Limb (tissue), 2 donors: ENCODE data around the gene SECTM1.

ENCODE experiments used
- DNase-seq, 2 donors: peaks; one replicate each; pipeline ENCODE4 v3.0.0-alpha.2; 2016; ENCODE audit errors: extremely low spot score in 2 of 2

The SECTM1 gene

DNA sequence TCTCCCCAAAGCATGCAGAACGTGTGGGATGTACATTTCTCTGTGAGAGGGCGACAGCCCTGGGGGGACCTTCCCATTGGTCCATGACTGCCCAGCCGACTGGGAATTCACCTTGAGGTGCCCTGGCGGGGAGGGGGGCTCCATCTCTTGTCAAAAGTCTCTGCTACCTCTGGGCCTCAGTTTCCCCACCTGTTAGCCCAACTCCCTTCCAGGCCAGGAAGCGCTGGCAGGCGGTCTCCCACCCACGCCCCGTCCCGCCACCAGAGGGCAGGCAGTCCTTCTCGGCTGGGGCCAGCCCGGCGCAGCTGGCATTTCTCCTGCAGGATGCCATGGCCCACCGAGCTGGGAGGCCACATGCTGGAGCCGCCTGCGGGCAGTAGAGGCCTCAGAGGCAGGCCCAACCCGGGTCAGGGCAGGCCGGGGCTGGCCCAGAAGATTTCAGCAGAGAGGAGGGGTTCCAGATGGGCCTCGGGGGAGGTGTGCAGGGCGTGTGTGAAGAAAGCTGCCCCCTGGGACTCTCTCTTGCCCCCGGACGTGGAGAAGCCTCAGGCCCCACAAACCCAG is 32.8 kb downstream of the SECTM1 start:
- DNase-seq, result peak in 1 of 2 donors; percentile 78

DNA sequence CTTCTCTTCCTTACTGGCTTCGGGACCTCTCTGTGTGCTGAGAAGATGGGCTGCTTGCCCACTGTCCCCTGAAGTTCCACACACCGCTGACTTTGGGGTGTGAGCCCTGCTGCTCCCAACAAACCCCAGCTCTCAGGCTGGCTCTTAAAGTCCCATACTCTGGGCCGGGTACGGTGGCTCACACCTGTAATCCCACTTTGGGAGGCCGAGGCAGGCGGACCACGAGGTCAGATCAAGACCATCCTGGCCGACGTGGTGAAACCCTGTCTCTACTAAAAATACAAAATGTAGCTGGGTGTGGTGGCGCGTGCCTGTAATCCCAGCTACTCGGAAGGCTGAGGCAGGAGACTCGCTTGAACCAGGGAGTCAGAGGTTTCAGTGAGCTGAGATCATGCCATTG is 33.3 kb downstream of the SECTM1 start:
- DNase-seq, result no peak

DNA sequence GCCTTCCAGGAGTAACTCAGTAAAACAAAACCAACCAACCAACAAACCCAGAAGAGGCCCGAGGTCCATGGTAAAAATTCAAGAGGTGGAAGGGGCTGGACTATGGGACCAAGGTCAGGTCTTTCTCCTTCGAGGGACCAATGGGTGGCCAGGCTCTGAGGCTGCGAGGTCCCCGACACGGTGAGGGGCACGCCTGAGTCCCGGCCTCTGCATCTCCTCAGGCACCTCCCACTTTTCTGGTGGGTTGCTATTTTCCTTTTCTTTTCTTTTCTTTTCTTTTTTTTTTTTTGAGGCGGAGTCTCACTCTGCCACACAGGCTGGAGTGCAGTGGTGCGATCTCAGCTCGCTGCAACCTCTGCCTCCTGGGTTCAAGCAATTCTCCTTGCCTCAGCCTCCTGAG is 34.1 kb downstream of the SECTM1 start:
- DNase-seq, result peak in 1 of 2 donors; percentile 19

DNA sequence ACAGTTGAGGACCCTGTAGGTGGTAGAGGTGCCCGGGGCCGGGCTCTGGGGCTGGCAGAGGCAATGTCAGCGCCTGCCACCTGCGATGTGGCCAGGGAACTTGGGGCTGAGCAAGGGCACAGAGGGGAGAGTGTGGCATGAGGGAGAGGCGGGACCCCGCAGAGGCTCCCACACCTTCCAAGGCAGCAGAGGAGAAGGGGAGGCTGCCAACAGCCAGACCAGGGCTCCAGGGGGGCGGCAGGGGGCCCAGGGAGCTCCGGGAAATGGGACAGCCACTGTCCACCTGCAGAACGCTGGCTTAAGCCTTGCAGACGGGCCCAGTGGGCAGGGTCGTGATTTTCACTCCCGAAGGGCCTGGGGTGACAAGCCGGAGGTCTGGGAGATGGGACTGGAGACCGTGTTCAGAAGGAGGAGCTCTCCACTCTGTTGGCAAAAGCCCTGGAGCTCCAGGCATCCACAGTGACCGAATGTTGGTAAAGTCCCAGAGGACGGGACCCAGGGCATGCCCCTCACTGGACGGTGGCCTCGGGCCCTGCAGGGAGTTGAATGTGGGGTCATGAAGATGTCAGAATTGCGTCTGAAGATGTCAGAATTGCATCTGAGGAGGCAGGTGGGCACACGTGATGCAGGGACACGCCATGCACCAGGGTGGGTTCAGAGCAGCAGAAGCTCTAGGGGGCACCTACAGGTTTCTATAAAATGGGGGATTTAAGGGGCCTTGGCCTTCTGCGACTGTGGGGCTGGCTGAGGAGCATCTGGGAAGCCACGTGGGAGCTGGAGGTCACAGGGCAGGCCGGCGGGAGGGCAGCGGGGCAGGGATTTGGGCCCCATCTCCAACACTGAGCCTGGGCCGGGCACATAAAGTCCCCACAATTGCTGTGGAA is 34.8 kb downstream of the SECTM1 start:
- DNase-seq, result peak in 1 of 2 donors; percentile 28

DNA sequence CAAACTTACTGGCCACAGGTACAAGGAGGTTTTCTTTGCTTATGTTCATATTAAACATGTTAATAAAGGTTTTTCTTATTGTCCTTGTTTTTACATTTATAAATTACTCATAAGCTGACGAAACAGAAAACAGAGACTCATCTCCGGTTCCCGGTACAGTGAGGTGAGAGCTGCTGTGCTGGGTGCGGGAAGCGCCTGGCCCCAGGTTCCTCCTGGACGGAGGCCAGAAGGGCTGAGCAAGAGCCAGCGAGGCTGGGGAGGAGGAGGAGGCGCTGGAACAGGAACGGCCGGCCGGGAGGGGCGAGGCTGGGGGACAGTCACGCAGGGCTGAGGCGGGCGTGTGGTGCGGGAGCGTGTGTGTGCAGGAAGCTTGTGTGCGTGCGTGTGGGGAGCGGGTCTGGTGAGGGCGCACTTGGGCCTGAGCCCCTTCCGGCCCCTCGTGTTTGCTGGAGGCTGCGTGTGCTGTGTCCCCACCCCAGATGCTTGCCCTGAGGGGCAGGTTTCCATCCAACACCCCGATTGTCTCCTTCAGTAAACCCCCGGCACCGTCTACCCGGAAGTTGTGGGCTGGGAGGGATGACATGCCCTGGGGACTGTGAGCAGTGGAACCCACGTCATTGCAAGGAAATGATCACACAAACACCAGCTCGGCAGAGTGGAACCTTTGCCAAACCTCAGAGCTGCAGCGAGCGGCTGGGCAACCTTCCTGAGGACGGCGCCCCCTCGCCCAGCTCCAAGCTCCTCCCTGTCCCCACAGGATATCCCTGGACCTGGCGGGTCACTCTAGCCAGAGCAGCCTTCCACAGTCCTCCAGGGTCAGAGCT is 35.6 kb downstream of the SECTM1 start:
- DNase-seq, result peak; percentile 48 to 83

DNA sequence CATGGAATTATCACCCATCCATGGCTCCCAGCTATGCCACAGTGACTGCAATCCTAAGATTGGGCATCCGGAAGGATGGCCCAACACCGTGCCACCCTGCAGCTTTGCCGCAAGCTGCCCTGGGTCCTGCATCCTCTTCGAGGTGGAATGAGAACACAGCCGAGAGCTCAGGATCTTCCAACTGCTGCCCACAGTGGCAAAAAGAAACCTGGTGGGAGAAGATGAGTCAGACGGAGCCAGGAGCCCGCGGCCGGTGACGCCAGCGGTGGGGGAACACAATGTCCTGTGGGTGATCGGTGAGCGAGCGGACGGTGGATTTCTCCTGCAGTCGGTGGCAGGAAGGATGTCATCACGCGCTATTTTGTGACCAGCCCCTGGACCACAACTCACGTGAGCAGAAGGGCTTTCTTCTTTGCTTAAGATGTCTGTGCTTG is 36.3 kb downstream of the SECTM1 start:
- peak in 1 of 2 donors; percentile 35 for DNase-seq

DNA sequence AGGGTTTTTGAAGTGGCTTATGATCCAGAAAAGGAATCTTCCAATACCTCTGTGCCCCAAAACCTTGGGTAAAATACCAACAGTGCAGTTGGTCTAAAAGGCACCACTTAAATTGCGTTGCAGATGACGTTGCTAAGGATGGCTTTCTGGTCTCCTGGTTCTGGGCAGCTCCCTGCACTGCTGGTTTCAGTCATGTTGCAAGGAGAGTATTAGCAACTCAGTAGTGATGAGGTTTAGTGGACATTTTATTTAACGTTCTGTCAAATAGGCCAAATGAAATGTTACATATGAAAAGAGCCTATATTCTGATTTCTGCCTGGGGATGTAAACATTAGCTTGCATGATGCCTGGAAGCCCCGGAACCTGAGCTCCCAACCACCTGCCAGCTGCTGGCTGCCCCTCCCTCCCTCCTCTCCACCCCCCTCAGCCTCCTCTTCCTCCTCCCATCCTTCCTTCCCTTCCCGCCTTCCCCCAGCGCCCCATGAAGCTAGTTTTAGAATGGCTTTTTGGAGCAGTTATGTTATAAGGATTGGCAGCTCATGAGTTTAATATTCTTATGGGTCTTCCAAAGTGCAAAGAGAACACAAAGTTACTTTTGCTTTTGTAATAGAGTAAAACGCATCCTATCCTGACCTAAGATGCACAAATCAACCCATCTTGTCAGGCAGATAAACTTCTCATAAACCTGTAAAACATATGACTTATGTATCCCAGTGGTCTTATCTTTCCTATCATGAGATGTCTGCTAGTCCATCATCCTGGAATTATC is 36.9 kb downstream of the SECTM1 start:
- peak in 1 of 2 donors; percentile 29 for DNase-seq

DNA sequence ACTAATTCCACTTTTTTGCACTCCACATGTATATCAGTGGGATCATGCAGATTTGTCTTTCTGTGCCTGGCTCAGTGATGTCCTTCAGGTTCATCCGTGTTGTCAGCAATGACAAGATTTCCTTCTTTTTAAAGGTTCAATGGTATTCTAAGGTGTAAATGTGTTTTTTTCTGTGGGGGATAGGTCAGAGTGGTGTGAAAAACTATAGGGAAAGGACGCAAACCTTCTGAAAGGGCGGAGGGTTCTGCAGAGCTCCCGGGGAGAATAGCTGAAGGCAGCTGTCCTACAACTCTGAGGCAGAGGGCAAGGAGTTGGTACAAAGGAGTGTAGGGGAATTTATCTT is 38.1 kb downstream of the SECTM1 start:
- DNase-seq, result no peak

DNA sequence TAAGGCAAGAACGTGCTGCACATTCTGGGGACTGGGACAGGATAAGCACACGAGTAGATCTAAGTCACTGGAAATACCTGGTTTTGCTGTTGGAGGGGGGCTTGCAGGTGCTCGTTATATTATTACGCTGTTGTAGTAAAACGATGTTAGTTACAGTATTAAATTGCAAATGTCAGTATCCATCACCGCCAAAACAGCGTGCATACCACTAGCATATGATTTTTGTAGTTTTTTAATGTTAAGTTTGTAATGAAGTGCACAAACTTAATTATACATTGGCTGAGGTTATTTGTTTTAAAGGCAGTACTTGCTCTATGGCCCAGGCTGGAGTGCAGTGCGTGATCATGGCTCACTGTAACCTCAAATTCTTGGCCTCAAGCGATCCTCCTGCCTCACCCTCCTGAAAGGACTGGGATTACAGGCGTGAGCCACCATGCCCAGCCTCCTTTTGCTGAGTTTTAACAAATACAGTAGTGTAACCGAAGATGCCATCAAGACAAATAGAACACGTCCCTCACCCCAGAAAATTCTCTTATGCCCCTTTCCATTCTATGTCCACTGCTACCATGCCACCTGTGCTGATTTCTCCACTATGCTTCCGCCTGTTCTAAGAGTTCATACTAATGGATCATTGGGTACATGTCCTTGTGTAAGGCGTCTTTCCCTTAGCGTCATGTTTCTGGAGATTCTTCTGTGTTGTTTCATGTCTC is 39.3 kb downstream of the SECTM1 start:
- DNase-seq, result peak in 1 of 2 donors; percentile 21

DNA sequence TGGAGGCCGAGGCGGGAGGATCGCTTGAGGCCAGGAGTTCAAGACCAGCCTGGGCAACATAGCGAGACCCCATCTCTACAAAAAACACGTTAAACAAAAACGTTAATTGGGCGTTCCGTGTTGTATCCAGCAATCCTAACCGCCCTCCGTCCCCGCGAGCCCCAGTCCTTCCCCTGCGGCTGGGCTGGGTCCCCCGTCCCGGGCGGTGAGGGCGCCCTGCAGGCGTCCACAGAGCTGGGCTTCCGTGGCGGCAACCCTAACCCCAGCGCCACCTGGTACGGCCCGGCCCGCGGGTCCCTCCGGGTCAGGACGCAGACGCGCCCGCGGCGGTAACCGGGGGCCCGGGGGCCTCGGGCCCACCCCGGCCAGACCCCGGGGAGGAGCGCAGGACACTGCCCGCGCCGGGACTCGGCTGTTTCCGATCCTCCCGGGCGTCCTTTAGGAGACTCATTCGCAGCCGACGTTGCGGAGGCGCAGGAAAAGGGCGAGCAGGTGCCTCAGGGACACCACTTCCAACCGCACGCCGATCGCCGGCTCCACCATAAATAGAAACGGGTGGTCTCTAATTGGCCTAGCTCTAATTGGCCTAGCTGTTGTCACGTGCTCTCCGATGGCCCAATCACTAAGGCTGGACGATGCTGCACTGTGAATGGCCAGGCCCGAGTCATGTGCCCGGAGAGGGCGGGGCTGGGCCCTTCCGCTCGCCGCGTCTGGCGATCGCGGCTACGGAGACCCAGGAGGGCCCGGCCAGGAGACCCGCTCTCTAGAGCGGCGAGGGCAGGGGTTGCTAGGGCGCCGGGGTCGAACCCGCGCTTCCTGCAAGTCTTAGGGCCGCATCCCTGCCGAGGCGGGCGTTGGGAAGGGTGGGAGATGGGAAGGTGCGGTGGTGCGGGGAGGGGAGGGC is 41.1 kb downstream of the SECTM1 start:
- DNase-seq, result peak; percentile 96 to 98

DNA sequence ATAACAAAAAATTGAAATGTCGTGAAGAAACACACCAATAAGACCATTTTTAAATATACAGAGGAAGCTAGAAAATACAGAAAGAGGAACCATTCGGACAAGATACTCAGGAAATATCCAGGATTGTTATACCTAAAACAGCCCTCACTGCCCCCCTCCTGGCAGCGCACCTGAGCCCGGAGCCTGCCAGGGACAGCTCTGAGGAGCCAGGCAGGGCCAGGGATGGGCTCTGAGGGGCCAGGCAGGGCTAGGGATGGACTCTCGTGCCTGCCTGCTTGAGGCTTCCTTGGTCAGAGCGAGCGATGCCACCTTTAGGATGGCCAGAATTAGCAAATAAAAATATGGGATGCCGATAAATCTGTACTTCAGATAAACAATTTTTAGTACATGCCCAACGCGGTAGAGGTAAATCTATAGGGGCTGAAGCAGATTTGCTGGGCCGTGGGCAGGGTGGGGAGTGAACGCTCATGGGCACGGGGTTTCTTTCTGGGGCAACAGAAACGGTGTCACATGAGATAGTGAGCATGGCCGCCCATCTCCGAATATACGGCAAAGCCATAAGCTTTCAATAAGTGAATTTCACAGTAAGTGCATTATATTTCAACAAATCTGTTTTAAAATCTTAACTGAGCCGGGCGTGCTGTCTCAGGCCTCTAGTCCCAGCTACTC is 41.9 kb downstream of the SECTM1 start:
- DNase-seq, result peak in 1 of 2 donors; percentile 23

DNA sequence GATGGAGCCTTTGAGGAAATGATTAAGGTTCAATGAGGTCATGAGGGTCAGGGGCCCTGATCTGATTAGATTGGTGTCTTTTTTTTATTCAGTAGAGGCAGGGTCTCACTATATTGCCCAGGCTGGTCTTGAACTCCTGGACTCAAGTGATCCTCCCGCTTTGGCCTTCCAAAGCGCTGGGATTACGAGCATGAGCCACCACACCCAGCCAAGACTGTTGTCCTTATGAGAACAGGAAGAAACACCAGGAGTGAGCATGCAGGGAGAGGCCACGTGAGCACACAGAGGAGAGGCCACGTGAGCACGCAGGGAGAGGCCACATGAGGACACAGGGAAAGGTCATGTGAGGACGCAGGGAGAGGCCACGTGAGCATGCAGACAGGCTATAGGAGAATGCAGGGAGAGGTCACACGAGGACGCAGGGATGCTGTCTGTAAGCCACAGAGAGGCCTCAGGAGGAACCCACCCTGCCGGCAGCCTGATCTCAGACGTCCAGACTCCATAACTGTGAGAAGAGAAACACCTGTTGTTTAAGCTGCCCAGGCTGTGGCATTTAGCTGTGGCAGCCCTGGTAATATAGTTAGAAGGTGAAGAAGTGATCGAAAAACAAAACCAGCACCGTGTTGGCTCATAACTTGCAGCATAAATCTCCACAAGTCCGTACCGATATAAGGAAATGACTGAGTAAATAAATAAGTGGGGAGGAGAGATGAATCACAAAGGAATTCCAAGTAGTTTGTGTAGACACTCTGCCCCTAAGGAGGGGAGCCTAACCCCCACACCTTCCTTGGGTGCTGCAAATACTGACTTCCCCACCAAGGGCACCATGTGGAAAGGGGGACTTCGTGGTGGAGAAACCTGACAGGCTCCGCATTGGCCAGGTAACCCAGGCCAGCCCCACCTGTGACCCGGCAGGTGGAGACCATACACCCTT is 45.4 kb downstream of the SECTM1 start:
- peak in 1 of 2 donors; percentile 24 for DNase-seq

DNA sequence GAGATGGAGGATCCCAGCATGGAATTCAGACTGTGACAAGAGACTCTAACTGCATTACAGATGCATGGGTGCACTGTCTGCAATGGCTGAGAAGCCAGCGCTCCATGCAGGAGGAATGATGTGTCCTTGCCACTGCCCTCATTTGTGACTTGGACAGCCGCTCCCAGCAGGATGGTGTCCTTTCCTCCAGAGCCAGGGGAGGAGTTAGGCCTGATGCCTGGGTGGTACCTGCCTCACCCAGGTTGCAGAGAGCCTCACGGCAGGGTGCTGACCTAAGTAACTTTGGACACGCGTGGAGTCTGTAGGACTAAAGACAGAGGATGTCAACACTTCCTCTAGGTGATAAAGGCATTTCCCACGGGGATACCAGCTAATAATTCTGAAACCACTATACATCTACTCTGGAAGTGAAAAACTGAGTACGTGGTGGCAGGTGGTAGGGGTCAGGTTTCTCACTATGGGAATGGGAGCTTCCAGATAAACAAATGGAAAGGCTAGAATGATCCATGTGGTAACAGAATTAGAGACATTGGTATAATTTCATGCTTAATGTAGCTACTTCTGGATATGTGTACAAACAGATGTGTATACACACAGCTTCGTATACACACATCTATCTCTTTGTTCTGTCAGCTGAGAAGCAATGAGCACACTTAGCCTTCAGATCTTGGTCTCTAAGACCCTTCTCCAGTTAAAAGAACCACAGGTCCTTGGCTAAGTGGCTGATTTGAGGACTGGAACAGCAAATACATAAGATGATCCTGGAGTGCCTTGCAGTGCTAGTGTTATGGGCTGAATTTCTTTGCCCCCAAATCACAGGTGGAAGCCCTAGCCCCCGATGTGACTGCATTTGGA is 46.3 kb downstream of the SECTM1 start:
- no peak for DNase-seq

DNA sequence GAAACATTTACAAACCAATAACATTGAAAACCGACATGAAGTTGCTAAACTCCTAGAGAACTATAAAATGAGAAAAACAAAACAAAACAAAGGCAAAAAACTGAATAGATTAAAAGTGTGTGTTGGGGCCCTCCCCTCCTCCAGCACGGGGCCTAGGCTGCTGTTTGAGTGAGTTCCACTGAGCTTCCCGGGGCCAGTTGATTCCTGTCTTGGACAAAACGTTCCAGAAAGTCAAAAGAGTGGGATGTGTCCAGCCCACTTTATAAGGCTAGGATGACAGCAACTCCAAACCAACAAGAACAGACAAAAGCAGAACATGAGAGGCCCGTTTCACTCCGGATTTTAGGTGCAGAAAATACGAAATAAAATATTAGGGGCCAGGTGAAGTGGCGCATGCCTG is 48.4 kb downstream of the SECTM1 start:
- no peak for DNase-seq

DNA sequence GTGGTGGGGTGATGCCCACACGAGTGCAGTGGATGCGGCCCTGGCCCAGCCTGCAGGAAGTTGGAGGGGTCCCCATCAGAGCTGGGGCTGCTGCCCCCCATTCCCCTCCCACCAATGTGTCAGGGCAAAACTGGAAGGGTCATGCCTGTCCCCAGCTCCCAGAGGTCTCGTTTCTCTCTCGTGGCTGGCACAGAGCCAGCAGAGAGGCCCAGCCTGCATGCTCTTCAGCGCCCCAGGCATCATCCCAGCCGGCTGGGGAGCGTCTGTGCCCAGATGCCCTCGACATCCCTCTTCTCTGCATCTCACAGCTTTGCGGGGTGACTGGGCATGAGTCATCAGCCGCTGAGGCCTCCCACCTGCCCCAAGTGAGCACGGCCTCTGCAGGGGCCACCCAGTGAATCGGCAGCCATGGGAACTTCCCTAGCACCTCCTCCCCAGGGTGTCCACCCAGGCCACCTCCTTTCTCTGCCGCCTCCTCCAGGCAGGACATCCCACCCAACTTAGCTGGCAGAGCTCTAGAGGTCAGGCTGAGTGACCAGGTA is 50.3 kb downstream of the SECTM1 start:
- DNase-seq, result no peak

DNA sequence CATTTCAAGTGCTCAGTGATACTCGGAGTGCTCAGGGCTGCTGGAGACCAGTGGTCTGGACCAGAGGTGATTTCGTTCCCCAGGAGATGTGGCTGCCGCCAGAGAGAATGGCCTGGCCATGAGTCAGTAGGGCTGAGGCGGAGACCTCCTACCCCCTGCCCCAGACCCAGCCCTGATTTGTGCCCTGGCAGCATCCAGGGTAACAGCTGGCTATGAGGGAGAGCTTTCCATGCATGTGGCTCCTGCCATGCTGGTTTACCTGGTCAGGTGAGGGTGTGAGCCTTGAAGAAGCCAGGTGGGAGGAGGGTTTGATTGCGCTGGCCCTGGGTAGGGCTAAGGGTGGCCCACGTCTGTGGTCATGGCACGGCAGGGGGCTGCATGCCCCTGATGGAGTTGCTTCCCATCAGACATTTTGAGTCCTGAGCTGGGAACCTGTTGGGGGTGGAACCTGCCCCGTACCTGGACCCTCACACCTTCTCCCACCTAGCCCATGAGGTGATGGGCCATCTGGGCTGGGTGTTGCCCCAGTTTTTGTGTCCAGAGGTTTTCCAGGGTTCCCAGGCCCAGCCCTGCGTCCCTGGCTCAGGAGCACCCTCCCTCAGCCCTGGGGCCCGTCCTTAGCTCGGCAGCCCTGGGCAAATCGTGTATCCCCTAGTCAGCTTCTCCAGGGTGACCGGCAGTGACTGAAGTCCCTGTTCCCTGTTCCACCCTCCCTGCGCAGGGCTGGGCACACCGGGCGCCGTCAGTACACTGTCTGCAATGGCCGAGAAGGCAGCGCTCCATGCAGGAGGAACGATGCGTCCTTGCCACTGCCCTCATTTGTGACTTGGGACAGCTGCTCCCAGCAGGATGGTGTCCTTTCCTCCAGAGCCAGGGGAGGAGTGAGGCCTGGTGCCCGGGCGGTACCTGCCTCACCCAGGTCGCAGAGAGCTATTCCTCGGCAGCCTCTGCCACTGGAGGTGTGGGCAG is 51.0 kb downstream of the SECTM1 start:
- no peak for DNase-seq
